ENCODE data around the gene RSBN1L.

RSBN1L gene

GRCh38 chr7:77800158-77800557 lies 103.9 kb downstream of the RSBN1L start:
- peak in 2 of 3 donors; percentile 6 to 19 for DNase-seq (ENCODE audit: low read depth in 2 of 3, low spot score in 1 of 3)

GRCh38 chr7:77800730-77801129 lies 104.5 kb downstream of the RSBN1L start:
- DNase-seq (ENCODE audit: low read depth in 2 of 3, low spot score in 1 of 3): no peak

- DNase-seq (ENCODE audit: low read depth in 2 of 3, low spot score in 1 of 3): no peak
These were observed 106.5 kb downstream of the RSBN1L start for GRCh38 chr7:77802557-77803405.

- no peak for DNase-seq (ENCODE audit: low read depth in 2 of 3, low spot score in 1 of 3)
These were observed 110.2 kb downstream of the RSBN1L start for GRCh38 chr7:77806425-77806824.

GRCh38 chr7:77808517-77808916 lies 112.3 kb downstream of the RSBN1L start:
- no peak for DNase-seq (ENCODE audit: low read depth in 2 of 3, low spot score in 1 of 3)

- DNase-seq (ENCODE audit: low read depth in 2 of 3, low spot score in 1 of 3): no peak
These were observed 115.4 kb downstream of the RSBN1L start for GRCh38 chr7:77811516-77812289.

- DNase-seq (ENCODE audit: low read depth in 2 of 3, low spot score in 1 of 3): no peak
These were observed 116.0 kb downstream of the RSBN1L start for GRCh38 chr7:77812290-77812685.

- no peak for DNase-seq (ENCODE audit: low read depth in 2 of 3, low spot score in 1 of 3)
These were observed 116.9 kb downstream of the RSBN1L start for GRCh38 chr7:77813180-77813579.

GRCh38 chr7:77819021-77819420 lies 122.8 kb downstream of the RSBN1L start:
- DNase-seq (ENCODE audit: low read depth in 2 of 3, low spot score in 1 of 3): no peak

GRCh38 chr7:77820967-77821366 lies 124.7 kb downstream of the RSBN1L start:
- DNase-seq (ENCODE audit: low read depth in 2 of 3, low spot score in 1 of 3): no peak

- DNase-seq (ENCODE audit: low read depth in 2 of 3, low spot score in 1 of 3): no peak
These were observed 126.0 kb downstream of the RSBN1L start for GRCh38 chr7:77822269-77822668.

GRCh38 chr7:77823787-77824186 lies 127.5 kb downstream of the RSBN1L start:
- DNase-seq (ENCODE audit: low read depth in 2 of 3, low spot score in 1 of 3): no peak

GRCh38 chr7:77824636-77825035 lies 128.4 kb downstream of the RSBN1L start:
- DNase-seq (ENCODE audit: low read depth in 2 of 3, low spot score in 1 of 3): no peak

GRCh38 chr7:77825131-77825530 lies 128.9 kb downstream of the RSBN1L start:
- no peak for DNase-seq (ENCODE audit: low read depth in 2 of 3, low spot score in 1 of 3)

- DNase-seq (ENCODE audit: low read depth in 2 of 3, low spot score in 1 of 3): no peak
These were observed 130.0 kb downstream of the RSBN1L start for GRCh38 chr7:77826300-77826699.

GRCh38 chr7:77827999-77828398 lies 131.7 kb downstream of the RSBN1L start:
- DNase-seq (ENCODE audit: low read depth in 2 of 3, low spot score in 1 of 3): no peak

- DNase-seq (ENCODE audit: low read depth in 2 of 3, low spot score in 1 of 3): no peak
These were observed 134.5 kb downstream of the RSBN1L start for GRCh38 chr7:77830649-77831355.

- DNase-seq (ENCODE audit: low read depth in 2 of 3, low spot score in 1 of 3): peak; percentile 15 to 30 (median 18)
These were observed 135.2 kb downstream of the RSBN1L start for GRCh38 chr7:77831481-77831880.

- no peak for DNase-seq (ENCODE audit: low read depth in 2 of 3, low spot score in 1 of 3)
These were observed 135.7 kb downstream of the RSBN1L start for GRCh38 chr7:77831953-77832352.
